Neural crest cell (in vitro differentiated cells): ENCODE data around the gene ZDHHC22. TPM values are rescaled to one million over a fixed set of nuclear protein-coding genes. Genes with fewer than 3 reads are reported as not detected.

Source experiments
- DNase-seq: peaks from one replicate; pipeline ENCODE4 v3.0.0; 2021; ENCODE audit warnings: low read depth, mixed read lengths, low spot score
- H3K27ac Mint-ChIP-seq: one replicate; pipeline ENCODE4 v1.8.0; 2021; ENCODE audit warnings: mild to moderate bottlenecking, mixed read lengths; ENCODE audit not compliant: unreplicated experiment
- H3K27me3 Mint-ChIP-seq: 2 replicates; pipeline ENCODE4 v1.8.0; 2021; ENCODE audit warnings: low read depth, mild to moderate bottlenecking, mixed read lengths
- H3K36me3 Mint-ChIP-seq: 2 replicates; pipeline ENCODE4 v1.8.0; 2021; ENCODE audit warnings: low read depth, mild to moderate bottlenecking, mixed read lengths
- H3K4me1 Mint-ChIP-seq: 2 replicates; pipeline ENCODE4 v1.8.0; 2021; ENCODE audit warnings: mixed read lengths
- H3K4me3 Mint-ChIP-seq: one replicate; pipeline ENCODE4 v1.8.0; 2021; ENCODE audit warnings: mild to moderate bottlenecking, mixed read lengths
- H3K9me3 Mint-ChIP-seq: 2 replicates; pipeline ENCODE4 v1.8.0; 2021; ENCODE audit warnings: mixed read lengths
- CTCF ChIP-seq: fragments of 200-600 bp; sonication (generic); conservative IDR thresholded peaks from 2 replicates; pipeline ENCODE4 v1.5.0; 2021; ENCODE audit warnings: antibody characterized with exemption, mild to moderate bottlenecking
- total RNA-seq: library from RNA; stranded (reverse); gene quantifications from 2 replicates; pipeline ENCODE4 v1.2.1, GENCODE V29; 2021

The ZDHHC22 gene
- total RNA-seq, 1 donor from 2014 or later, result 5.6 TPM

GRCh38 chr14:77084985-77085384 is 56.6 kb downstream of the ZDHHC22 start:
- peaks cover 2% of the 10 kb centered on the region for H3K36me3 Mint-ChIP-seq
- H3K4me1 Mint-ChIP-seq, result peaks cover 57% of the 10 kb centered on the region
- H3K4me3 Mint-ChIP-seq, result peak overlapping the region; percentile 69
- H3K27me3 Mint-ChIP-seq, result no peaks in the 10 kb centered on the region
- H3K27ac Mint-ChIP-seq, result peak overlapping the region; percentile 96
- no peak for TF ChIP-seq CTCF
- DNase-seq, result peak; percentile 23
- peaks cover 2% of the 10 kb centered on the region for H3K9me3 Mint-ChIP-seq

- no peak overlapping the region for H3K27ac Mint-ChIP-seq
- H3K4me1 Mint-ChIP-seq, result peaks cover 58% of the 10 kb centered on the region
- H3K27me3 Mint-ChIP-seq, result no peaks in the 10 kb centered on the region
- DNase-seq, result no peak
- peaks cover 6% of the 10 kb centered on the region for H3K9me3 Mint-ChIP-seq
- peaks cover 2% of the 10 kb centered on the region for H3K36me3 Mint-ChIP-seq
- no peak for TF ChIP-seq CTCF
- H3K4me3 Mint-ChIP-seq, result no peak overlapping the region
These were observed 58.5 kb downstream of the ZDHHC22 start for GRCh38 chr14:77083082-77083481.

GRCh38 chr14:77082356-77082755 is 59.2 kb downstream of the ZDHHC22 start:
- H3K4me1 Mint-ChIP-seq, result peaks cover 51% of the 10 kb centered on the region
- H3K9me3 Mint-ChIP-seq, result peaks cover 6% of the 10 kb centered on the region
- DNase-seq, result no peak
- H3K27me3 Mint-ChIP-seq, result no peaks in the 10 kb centered on the region
- H3K36me3 Mint-ChIP-seq, result peaks cover 2% of the 10 kb centered on the region
- H3K27ac Mint-ChIP-seq, result no peak overlapping the region
- TF ChIP-seq CTCF, result no peak
- H3K4me3 Mint-ChIP-seq, result no peak overlapping the region

Other genes starting within 250 kb of the ZDHHC22 start
- 42.6 and 43.6 TPM in 2 replicates for gene IRF2BPL, start 113.1 kb downstream of the ZDHHC22 start, total RNA-seq
- gene CIPC, start 43.5 kb downstream of the ZDHHC22 start, total RNA-seq, result 28.7 and 29.8 TPM in 2 replicates
- gene TMEM63C, start 40.0 kb upstream of the ZDHHC22 start, total RNA-seq, result 0.59 and 0.91 TPM in 2 replicates
- not detected in 2 replicates for gene NGB, start 129.4 kb upstream of the ZDHHC22 start, total RNA-seq
- 46.0 and 46.8 TPM in 2 replicates for gene POMT2, start 179.1 kb upstream of the ZDHHC22 start, total RNA-seq
- gene GSTZ1, start 179.2 kb upstream of the ZDHHC22 start, total RNA-seq, result 24.5 and 27.3 TPM in 2 replicates
- 19.1 and 20.2 TPM in 2 replicates for gene TMED8, start 235.3 kb upstream of the ZDHHC22 start, total RNA-seq
- gene SAMD15, start 235.6 kb upstream of the ZDHHC22 start, total RNA-seq, result 4.3 and 7.8 TPM in 2 replicates